Endometrium (tissue), 2 donors: Measurements from ENCODE around the gene BCL11B.
"Not testable (repeated sequence)": the region's sequence is repeated elsewhere in the genome, so short reads cannot be mapped to it uniquely, and the experiment has no call there.

Experiments
- FAIRE-seq: peaks from 2 replicates; lab custom pipeline; 2012; peaks lifted over from hg19 to GRCh38; lab: Jason Lieb, UNC
- donor health status: control.
- donor health status: control.

The BCL11B gene

DNA sequence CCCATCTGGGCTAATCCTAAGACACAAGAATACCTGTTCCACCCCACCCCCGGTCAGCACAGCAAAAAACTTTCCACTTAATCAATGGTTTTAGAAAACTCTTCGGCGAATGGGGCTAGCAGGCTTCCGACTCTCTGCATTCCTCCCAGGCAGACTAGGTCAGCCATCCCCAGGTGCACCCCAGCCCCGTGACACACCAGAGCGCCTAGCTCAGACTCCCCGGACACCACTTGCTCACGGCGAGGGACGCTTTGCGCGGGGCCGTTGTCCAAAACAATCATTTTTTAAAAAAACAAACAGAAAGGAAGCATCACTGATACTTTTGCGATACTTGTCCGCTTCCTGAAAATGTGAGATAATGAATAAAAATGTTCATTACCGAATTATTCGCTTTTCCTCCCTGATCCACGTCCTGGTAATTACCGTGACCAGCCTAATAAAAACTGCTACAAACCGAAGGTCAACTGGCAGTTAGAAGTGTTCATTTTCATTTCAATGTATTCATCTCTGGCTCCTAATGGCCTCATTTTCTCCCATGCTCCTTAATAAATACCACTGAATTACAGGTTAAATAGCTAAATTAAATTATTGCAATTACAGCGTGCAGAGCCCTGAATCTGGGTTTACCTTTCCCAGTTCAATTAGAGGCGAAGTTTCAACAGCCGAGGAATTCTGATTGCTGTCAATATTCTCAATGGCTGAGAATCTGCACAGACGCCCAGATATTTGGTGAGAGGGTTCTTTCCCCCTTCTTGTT is 73.1 kb downstream of the BCL11B start:
- no peak for FAIRE-seq

GRCh38 chr14:99196310-99196650 is 75.7 kb downstream of the BCL11B start:
- no peak for FAIRE-seq

DNA sequence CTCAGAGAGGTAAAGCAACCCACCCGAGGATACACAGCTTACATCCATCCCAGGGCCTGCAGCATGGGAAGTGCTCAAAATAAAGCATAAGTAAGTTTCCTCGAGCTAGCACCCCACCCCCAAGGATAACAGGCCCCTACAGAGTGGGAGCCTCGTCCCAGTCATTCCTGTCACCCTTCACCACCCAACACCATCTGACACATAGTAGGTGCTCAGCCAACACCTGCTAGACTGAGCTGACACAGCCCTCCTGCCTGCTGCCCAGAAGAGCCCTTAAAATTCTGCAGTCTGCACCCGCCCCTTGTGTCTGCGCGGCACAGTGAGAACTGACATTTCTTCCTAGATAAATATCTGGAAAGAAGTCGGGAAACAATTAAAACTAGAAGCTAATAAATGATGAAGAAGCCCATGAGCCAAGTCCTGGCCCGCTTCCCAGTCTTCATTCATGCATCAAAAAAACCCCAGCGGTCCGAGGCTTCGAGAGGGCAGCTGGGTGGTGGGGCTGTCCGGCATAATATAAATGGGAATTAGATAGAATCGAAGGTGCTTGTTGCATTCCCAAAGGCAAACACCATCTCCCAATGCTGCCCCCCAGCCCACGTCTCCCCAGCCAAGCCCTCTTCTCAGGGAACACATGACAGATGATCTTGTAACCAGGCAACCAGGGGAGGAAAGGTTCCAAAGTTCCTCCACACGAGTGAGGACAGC is 76.2 kb downstream of the BCL11B start:
- FAIRE-seq = no peak

- FAIRE-seq = no peak
Measured at GRCh38 chr14:99194736-99195135, 77.3 kb downstream of the BCL11B start.

GRCh38 chr14:99194136-99194535 is 77.9 kb downstream of the BCL11B start:
- no peak for FAIRE-seq

- FAIRE-seq = no peak
Measured at GRCh38 chr14:99192830-99193229, 79.2 kb downstream of the BCL11B start.

DNA sequence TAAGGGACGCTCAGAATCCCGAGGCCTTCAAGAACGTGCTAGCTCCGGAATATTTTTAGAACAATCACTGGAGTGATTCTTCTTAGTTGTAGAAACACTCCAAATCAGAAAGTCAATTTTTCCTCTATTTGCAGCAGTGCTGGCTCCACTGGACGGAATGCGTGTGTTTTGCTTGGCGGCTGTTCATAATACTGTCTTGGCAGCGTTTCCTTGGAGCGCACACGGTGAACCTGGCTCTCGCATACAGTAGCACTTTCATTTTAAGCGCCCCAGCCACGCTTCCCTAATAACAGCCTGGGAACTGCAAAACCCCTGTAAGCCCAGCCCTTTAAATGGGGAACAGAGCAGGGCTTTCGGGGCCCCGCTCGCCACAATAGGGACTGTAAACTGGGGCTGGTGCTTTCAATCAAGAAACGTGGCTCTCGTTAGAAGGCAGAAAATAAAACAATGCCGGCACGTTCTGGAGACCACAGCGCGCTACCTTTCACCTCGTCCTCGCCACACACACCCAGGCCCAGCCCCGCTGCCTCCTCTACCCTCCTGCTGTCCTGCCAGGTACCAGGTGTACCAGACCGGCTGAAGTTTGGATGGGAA is 79.9 kb downstream of the BCL11B start:
- no peak for FAIRE-seq

GRCh38 chr14:99191395-99192027 is 80.5 kb downstream of the BCL11B start:
- FAIRE-seq = no peak

- FAIRE-seq = no peak
Measured at GRCh38 chr14:99190696-99191394, 81.2 kb downstream of the BCL11B start.

DNA sequence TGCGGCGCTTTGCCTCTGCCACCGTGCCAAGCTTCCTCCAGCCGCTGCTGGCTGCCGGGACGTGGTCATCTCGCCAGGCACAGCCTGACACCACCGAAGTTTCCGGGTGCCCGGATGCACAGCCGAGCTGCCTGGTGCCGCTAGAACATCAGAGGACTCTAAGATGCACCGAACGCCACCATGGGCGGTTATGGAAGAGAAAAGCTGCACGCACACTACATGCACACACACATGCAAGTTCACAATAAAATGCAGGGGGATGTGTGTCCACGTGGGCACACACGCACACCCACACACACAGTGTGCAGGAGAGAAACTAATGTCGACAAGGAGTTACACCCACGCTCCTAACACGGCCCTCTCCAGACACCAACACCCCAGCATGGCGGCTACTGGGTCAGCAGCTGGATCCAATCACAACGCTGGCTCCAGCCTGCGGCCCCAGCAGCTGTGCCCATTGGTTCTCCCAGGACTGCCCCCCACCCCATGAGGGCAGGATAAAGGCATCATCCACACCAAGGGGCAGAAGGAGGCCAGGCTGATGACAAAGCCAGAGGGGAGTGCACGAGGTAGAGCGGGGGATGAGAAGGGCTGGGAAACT is 82.7 kb downstream of the BCL11B start:
- FAIRE-seq = no peak

DNA sequence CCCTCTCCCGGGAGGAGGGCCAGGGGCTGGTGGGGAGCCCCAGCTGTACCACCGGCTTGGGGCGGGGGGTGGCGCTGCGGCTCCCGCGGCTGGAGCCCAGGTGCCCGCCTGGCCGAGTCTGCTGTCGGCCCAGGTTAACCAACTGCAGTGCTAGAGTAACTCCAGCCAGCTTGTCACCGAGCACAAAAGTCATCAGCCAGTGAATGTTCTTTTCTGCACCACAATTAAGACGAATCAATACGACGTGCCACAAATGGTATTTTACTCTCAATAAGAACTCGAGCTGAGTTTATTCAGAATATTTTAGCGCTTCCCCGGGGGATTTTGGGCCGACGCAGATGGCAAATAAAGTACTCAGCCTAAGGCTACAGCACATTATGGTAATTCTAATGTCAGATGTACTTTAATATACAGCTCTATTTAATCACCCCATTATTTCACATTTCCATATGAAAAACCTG is 83.2 kb downstream of the BCL11B start:
- FAIRE-seq = no peak

GRCh38 chr14:99187858-99188257 is 84.1 kb downstream of the BCL11B start:
- FAIRE-seq = no peak

DNA sequence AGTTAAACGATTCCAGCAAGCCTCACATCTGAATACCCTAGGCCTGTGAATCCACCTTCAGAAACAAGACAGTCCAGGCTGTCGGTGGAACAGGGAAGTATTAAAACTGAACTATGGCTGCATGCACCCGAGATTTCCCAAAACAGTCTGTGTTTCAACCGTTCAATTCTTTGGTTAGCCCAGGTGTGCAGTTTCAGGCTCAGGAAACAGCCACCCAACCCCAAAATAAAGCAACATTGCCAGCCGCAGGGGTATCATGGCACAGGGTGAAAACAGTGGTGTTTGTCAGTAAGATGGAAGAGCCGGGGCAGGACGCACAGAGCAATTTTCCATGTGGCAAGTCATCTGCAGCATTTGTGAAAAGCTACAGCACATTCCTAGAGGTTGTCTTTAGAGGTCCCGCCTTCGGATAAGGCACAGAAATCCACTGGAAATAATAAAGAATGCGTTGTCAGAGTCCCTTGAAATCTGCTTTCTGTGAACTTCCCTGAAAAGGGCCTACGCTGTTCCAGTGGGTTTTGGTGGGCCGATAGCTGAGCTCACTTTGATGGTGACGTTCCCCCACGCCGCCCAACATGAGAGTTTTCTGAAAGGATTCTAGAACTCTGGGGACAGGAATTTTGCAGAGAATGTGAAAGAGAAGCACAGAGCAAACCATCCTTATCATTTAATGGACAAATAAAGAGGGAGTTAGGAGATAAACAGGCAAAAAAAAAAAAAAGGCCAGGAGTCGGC is 84.9 kb downstream of the BCL11B start:
- FAIRE-seq = no peak

- FAIRE-seq = not testable (repeated sequence)
Measured at GRCh38 chr14:99186336-99186735, 85.7 kb downstream of the BCL11B start.

GRCh38 chr14:99185436-99186068 is 86.4 kb downstream of the BCL11B start:
- FAIRE-seq = no peak

- no peak for FAIRE-seq
Measured at GRCh38 chr14:99183716-99184115, 88.3 kb downstream of the BCL11B start.

DNA sequence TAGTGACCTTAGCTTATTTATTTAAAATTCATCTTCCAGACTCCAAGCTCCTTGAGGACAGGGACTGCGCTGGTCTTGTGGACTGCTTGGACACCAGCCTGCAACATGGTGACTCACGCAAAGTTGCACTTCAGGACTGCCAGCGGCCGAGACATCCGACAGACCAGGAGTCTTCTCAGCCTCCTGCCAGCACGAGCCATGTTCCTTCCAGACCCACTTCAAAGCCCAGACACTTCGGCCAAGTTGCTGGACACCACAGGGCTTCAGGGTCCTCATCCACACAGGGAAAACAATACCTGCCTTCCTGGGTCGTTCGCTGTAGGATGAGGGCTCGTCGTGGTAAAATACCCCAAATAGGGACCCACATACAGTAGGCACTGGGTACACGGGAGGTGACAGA is 88.7 kb downstream of the BCL11B start:
- no peak for FAIRE-seq

DNA sequence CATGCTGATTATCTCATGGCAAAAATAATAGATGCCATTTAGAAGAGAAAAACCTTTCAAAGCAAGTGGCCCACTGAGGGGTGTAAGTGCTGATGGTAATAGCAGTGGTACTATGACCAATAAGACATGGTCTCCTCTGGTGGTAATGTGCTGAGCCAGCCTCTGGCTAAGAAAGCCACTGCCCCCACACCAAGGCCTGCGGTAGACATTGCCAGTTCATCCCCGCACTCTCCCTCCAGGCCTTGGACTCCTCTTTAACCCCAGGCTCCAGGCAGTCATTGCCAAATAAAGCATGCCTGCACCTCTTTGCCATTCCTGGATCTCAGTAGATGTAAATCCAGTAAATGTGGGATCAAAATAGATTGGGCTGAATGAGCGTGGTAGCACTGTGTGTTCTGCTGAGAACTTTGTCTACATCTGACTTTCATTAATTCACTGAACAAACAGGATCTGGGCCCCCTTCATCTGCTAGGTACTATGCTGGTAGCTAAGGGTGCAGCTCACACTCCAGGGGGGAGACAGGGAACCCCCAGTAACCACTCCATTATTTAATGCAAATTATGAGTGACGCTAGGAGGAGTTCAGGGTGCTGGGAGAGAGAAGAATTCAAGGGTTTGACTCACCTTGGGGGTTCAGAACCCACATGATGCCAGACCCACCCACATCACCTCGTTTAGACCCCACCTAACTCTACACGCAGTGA is 89.3 kb downstream of the BCL11B start:
- FAIRE-seq = no peak

GRCh38 chr14:99181804-99182520 is 90.0 kb downstream of the BCL11B start:
- no peak for FAIRE-seq
